Smooth muscle cell (in vitro differentiated cells): ENCODE measurements around the gene CSAG2. TPM values are rescaled to one million over a fixed set of nuclear protein-coding genes. Genes with fewer than 3 reads are reported as not detected.
"Not testable (repeated sequence)": the region's sequence is repeated elsewhere in the genome, so short reads cannot be mapped to it uniquely, and the experiment has no call there.

Experiments
- DNase-seq: peaks from one replicate; lab custom pipeline; 2025; ENCODE audit not compliant: unreplicated experiment; lab: John Stamatoyannopoulos, UW
- H2AFZ ChIP-seq: fragments of 200-600 bp; sonication (generic); 2 replicates; pipeline ENCODE4 v1.6.0; 2016; ENCODE audit warnings: antibody characterized with exemption, low read depth, mild to moderate bottlenecking
- H3F3A ChIP-seq: fragments of 200-600 bp; sonication (generic); 2 replicates; pipeline ENCODE4 v1.6.0; 2017; ENCODE audit warnings: antibody characterized with exemption, low read depth
- H3K27ac ChIP-seq: fragments of 200-600 bp; sonication (generic); 2 replicates; pipeline ENCODE4 v1.5.1; 2016; ENCODE audit warnings: low read depth, mild to moderate bottlenecking
- H3K27me3 ChIP-seq: fragments of 200-600 bp; sonication (generic); 2 replicates; pipeline ENCODE4 v1.6.1; 2016; ENCODE audit warnings: low read depth, mild to moderate bottlenecking
- H3K36me3 ChIP-seq: fragments of 200-600 bp; sonication (generic); 2 replicates; pipeline ENCODE4 v1.5.1; 2016; ENCODE audit warnings: low read depth
- H3K4me1 ChIP-seq: fragments of 200-600 bp; sonication (generic); 2 replicates; pipeline ENCODE4 v1.5.1; 2016; ENCODE audit warnings: low read depth
- H3K4me2 ChIP-seq: fragments of 200-600 bp; sonication (generic); 2 replicates; pipeline ENCODE4 v1.6.0; 2016; ENCODE audit warnings: mild to moderate bottlenecking
- H3K4me3 ChIP-seq: fragments of 200-600 bp; sonication (generic); 2 replicates; pipeline ENCODE4 v1.5.1; 2016; ENCODE audit warnings: mild to moderate bottlenecking
- H3K79me2 ChIP-seq: fragments of 200-600 bp; sonication (generic); 2 replicates; pipeline ENCODE4 v1.6.0; 2016; ENCODE audit warnings: low read depth, mild to moderate bottlenecking
- H3K9ac ChIP-seq: fragments of 200-600 bp; sonication (generic); 2 replicates; pipeline ENCODE4 v1.6.0; 2016; ENCODE audit warnings: low read depth
- H3K9me3 ChIP-seq: fragments of 200-600 bp; sonication (generic); replicated peaks from 2 replicates; pipeline ENCODE4 v1.5.1; 2016; ENCODE audit warnings: low read depth
- H4K20me1 ChIP-seq: fragments of 200-600 bp; sonication (generic); 2 replicates; pipeline ENCODE4 v1.6.0; 2016; ENCODE audit warnings: low read depth
- CTCF ChIP-seq: fragments of 200-600 bp; sonication (generic); IDR thresholded peaks from 2 replicates; pipeline ENCODE4 v1.5.1; 2017; ENCODE audit warnings: borderline replicate concordance, mild to moderate bottlenecking, antibody characterized with exemption; ENCODE audit not compliant: insufficient read depth, poor library complexity, severe bottlenecking
- WGBS: methylation state at CpG from one replicate; pipeline ENCODE4 v1.1.7; 2016; ENCODE audit warnings: low lambda C conversion rate; 5-methylcytosine and 5-hydroxymethylcytosine counted together
- polyA plus RNA-seq: library from polyadenylated mRNA; unstranded; fragments of >200 nt; fragmentation: Nextera tagmentation; extraction: Ambion mirVana; gene quantifications from 2 replicates; pipeline ENCODE4 v1.2.1, GENCODE V29; 2016
- total RNA-seq: library from RNA; depleted of rRNA; stranded (reverse); fragments of >200 nt; gene quantifications from 2 replicates; pipeline ENCODE4 v1.2.3, GENCODE V29; 2014

The CSAG2 gene
- total and polyA plus RNA-seq, 2 experiments from 2014 or later = not detected

- 71% methylated on average over 5 of the region's 7 CpGs for WGBS
- no peak overlapping the region for H3K9ac ChIP-seq
- no peaks in the 10 kb centered on the region for H3K36me3 ChIP-seq
Observed at GRCh38 chrX:152725409-152725808, 16.3 kb upstream of the CSAG2 start.

GRCh38 chrX:152713815-152714787, 5.0 kb upstream of the CSAG2 start, which contains the start of gene MAGEA2B:
MAGEA2B (plus strand) TSS chrX:152714628; CDS start chrX:152717107, 2,479 bp downstream.
- H3K9ac ChIP-seq, H3K79me2 ChIP-seq, H3F3A ChIP-seq, H3K36me3 ChIP-seq, H3K4me3 ChIP-seq, H3K27ac ChIP-seq, H3K9me3 ChIP-seq, H4K20me1 ChIP-seq, H3K27me3 ChIP-seq, H3K4me2 ChIP-seq, H2AFZ ChIP-seq, DNase-seq, H3K4me1 ChIP-seq: not testable (repeated sequence)
- no CpG with 5 or more reads among the region's 35 CpGs for WGBS

More at GRCh38 chrX:152725409-152725808, 16.3 kb upstream of the CSAG2 start:
- Histone ChIP-seq H4K20me1 (no peaks in the 10 kb centered on the region), H2AFZ (no peak overlapping the region), H3K79me2 (no peaks in the 10 kb centered on the region), H3K9me3 (no peaks in the 10 kb centered on the region), H3K27me3 (no peaks in the 10 kb centered on the region), H3K4me3 (no peak overlapping the region), H3K27ac (no peak overlapping the region), H3K4me1 (no peaks in the 10 kb centered on the region), H3F3A (no peaks in the 10 kb centered on the region), H3K4me2 (no peak overlapping the region)
- DNase-seq = no peak
- TF ChIP-seq CTCF = no peak

- not testable (repeated sequence) for H3K9me3 ChIP-seq, H3K4me1 ChIP-seq
Observed at GRCh38 chrX:152713195-152713594, 4.1 kb upstream of the CSAG2 start.

GRCh38 chrX:152706500-152706899, 2.6 kb downstream of the CSAG2 start:
- H4K20me1 ChIP-seq, H3K4me3 ChIP-seq, H2AFZ ChIP-seq, H3K9me3 ChIP-seq, H3K9ac ChIP-seq, H3K4me1 ChIP-seq, H3K36me3 ChIP-seq, H3K79me2 ChIP-seq, H3K27me3 ChIP-seq, H3K27ac ChIP-seq, H3F3A ChIP-seq, H3K4me2 ChIP-seq, DNase-seq: not testable (repeated sequence)
- WGBS = 90% methylated on average over 4 of the region's 7 CpGs

More at GRCh38 chrX:152713195-152713594, 4.1 kb upstream of the CSAG2 start:
- not testable (repeated sequence) for H3K4me2 ChIP-seq, H4K20me1 ChIP-seq, H2AFZ ChIP-seq, H3K4me3 ChIP-seq, H3K27me3 ChIP-seq, H3K27ac ChIP-seq, DNase-seq, H3F3A ChIP-seq, H3K36me3 ChIP-seq, H3K79me2 ChIP-seq, H3K9ac ChIP-seq
- no CpG with 5 or more reads among the region's 5 CpGs for WGBS

- H3K4me2 ChIP-seq, H3K79me2 ChIP-seq, H3K4me1 ChIP-seq, H3K36me3 ChIP-seq, H3K4me3 ChIP-seq, H4K20me1 ChIP-seq, H3K27me3 ChIP-seq, H2AFZ ChIP-seq, DNase-seq, H3K9ac ChIP-seq, H3F3A ChIP-seq, H3K27ac ChIP-seq, H3K9me3 ChIP-seq: not testable (repeated sequence)
- 84% methylated on average over 4 of the region's 5 CpGs for WGBS
Observed at GRCh38 chrX:152700390-152700789, 8.7 kb downstream of the CSAG2 start.

GRCh38 chrX:152697952-152698931, 10.8 kb downstream of the CSAG2 start, which contains the start of gene MAGEA3:
MAGEA3 (plus strand) TSS chrX:152698794; CDS start chrX:152700833, 2,039 bp downstream.
- not testable (repeated sequence) for H3K9me3 ChIP-seq, H3K27ac ChIP-seq, H3K4me3 ChIP-seq, H2AFZ ChIP-seq, H3K79me2 ChIP-seq, DNase-seq, H3K36me3 ChIP-seq, H4K20me1 ChIP-seq, H3K27me3 ChIP-seq, H3K4me2 ChIP-seq, H3K4me1 ChIP-seq, H3K9ac ChIP-seq, H3F3A ChIP-seq
- no CpG with 5 or more reads among the region's 34 CpGs for WGBS

- H3K9me3 ChIP-seq, H4K20me1 ChIP-seq, H3K4me3 ChIP-seq, H3K27ac ChIP-seq, H3K4me1 ChIP-seq, H2AFZ ChIP-seq, H3K4me2 ChIP-seq, H3K79me2 ChIP-seq, DNase-seq, H3K36me3 ChIP-seq, H3F3A ChIP-seq, H3K27me3 ChIP-seq, H3K9ac ChIP-seq: not testable (repeated sequence)
- no CpG with 5 or more reads among the region's 3 CpGs for WGBS
Observed at GRCh38 chrX:152681012-152681411, 28.1 kb downstream of the CSAG2 start.
